Activated T-helper 1 cell treated with anti-CD3 and anti-CD28 coated beads, Interleukin-12 subunit alpha, Interleukin-12 subunit beta, Interleukin-2, Interleukin-4 antibody, amounts not matched to agents 30 ng/mL and 10 ng/mL and 1 ng/mL, durations not matched to agents 14 hours and 24 hours and 36 hours (primary cell): Measurements from ENCODE around the gene DNAH17. TPM values are rescaled to one million over a fixed set of nuclear protein-coding genes. Genes with fewer than 3 reads are reported as not detected.

Experiments
- DNase-seq: peaks from one replicate; pipeline ENCODE4 v3.0.0; 2021; ENCODE audit warnings: low spot score
- H3K27ac Mint-ChIP-seq: one replicate; pipeline ENCODE4 v1.8.0; 2021; ENCODE audit warnings: mild to moderate bottlenecking, mixed read lengths
- H3K27me3 Mint-ChIP-seq: one replicate; pipeline ENCODE4 v1.8.0; 2022; ENCODE audit warnings: mild to moderate bottlenecking, moderate library complexity, mixed read lengths; ENCODE audit not compliant: insufficient read depth
- H3K36me3 Mint-ChIP-seq: one replicate; pipeline ENCODE4 v1.8.0; 2021; ENCODE audit warnings: low read depth, mixed read lengths
- H3K4me1 Mint-ChIP-seq: one replicate; pipeline ENCODE4 v1.8.0; 2021; ENCODE audit warnings: low read depth, mixed read lengths
- H3K4me3 Mint-ChIP-seq: one replicate; pipeline ENCODE4 v1.8.0; 2021; ENCODE audit warnings: mild to moderate bottlenecking, moderate library complexity, mixed read lengths
- H3K9me3 Mint-ChIP-seq: one replicate; pipeline ENCODE4 v1.8.0; 2021; ENCODE audit warnings: mixed read lengths
- intact Hi-C: fragments of 100-400 bp; cut with micrococcal nuclease; formaldehyde crosslinking; loops from one replicate; pipeline ENCODE4 v1.15.1; 2024
- total RNA-seq: library from RNA; stranded (reverse); gene quantifications from 2 replicates; pipeline ENCODE4 v1.2.3, GENCODE V29; 2022

Gene DNAH17
- total RNA-seq, 1 donor from 2014 or later = 0.18 TPM

DNA sequence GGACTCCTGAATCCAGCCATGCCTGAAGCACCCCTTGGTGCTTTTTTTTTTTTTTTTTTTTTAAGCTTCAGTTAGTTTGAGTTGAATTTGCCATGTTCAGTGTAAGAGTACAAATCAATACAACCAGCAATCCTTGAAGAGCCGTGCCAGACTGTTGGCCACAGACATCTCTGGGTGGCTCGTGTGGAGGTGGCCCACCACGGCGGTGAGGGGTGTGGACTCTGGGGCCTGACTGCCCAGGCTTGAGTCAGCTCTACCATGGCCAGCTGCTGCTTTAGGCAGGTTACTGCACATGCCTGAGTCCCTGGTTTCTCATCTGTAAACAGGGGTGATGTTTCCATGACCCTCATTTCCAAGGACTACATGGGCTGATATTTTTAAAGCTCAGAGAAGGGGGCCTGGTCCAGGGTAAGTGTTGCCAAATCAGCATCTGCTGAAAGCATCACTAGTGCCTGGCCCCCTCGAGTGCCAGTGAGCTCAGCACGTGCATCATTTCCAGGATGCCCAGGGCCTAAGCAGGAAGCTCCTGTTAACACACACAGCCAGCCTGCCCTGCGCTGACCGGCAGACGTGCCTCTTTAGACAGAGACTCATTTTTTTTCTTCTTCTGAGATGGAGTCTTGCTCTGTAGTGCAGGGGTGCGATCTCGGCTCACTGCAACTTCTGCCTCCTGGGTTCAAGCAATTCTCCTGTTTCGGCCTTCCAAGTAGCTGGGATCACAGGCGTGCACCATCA, 90.1 kb downstream of the DNAH17 start:
- Mint-ChIP-seq H3K4me3 (no peak overlapping the region), H3K9me3 (no peaks in the 10 kb centered on the region), H3K4me1 (peaks cover 7% of the 10 kb centered on the region), H3K27me3 (peaks cover 5% of the 10 kb centered on the region), H3K27ac (no peak overlapping the region), H3K36me3 (no peaks in the 10 kb centered on the region)
- no peak for DNase-seq
- intact Hi-C loops = no loop called here

DNA sequence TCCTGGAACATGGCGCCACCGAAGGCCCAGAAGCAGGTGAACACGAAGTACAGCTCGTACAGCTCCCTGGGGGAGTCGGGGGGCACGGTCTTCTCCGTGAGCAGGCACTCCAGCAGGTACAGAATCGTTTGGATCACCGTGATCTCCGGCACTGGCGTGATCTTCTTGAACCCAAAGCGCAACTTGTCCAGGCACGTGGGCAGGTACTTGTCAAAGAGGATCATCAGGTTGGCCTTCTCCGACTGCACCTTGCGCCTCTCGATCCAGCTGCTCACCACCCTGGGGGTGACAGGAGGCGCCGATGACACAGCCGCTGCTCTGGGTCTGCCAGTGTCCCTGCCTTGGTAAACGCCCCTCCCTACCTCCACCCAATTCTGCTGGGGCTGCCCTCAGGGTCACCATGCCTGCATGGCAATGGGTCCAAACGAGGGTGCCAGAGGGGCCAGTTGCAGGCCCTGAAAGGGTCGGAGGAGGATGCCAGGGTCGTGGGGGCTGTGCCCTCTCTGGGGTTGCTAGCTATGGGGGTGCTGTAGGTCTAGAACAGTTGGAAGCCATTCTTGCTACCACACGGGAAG, 90.9 kb downstream of the DNAH17 start:
- no peaks in the 10 kb centered on the region for H3K9me3 Mint-ChIP-seq
- H3K27ac Mint-ChIP-seq = no peak overlapping the region
- no peak for DNase-seq
- intact Hi-C loops = no loop called here
- peaks cover 7% of the 10 kb centered on the region for H3K4me1 Mint-ChIP-seq
- H3K4me3 Mint-ChIP-seq = no peak overlapping the region
- no peaks in the 10 kb centered on the region for H3K36me3 Mint-ChIP-seq
- H3K27me3 Mint-ChIP-seq = peaks cover 5% of the 10 kb centered on the region

DNA sequence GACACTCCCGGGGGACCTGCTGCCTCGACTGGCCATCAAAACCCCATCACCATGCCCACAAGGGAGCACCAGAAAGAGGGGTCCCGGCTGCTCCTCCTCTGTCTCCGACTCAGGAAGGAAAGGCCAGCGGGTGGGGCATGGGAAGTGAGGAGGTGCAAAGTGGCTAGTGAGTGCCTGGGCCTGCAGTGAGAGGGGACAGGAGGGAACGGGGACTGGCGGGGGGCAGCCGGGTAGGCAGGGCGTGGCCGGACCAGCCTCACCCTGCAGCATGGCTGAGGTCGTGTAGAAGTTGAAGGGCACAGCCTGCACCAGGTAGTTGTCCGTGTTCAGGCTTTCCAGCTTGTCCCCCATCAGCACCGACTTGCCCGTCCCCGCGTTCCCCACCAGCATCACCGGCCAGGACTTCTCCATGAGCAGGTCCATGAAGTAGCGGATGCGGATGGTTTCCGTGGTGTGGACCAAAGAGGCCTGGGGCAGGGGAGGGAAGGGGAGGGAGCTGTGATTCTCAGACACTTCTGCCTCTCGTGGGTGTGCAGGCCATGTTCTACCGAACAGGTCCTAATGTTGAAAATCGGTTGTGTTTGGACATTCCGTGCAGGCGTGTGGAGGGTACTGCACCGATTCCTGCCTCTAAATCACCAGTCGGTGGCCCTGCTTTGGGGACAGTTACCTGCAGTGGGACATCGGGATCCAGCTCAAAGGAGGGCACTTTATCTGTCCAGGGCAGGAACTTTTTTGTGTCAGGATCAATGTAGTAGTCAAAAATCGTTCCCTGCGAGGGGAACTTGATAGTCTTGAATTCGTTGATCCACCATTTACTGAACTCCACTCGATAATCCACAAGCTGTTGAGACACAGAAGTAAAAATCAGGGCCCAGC, 91.7 kb downstream of the DNAH17 start:
- Mint-ChIP-seq H3K9me3 (no peaks in the 10 kb centered on the region), H3K27ac (no peak overlapping the region), H3K4me3 (no peak overlapping the region), H3K27me3 (peaks cover 5% of the 10 kb centered on the region), H3K36me3 (no peaks in the 10 kb centered on the region), H3K4me1 (peaks cover 7% of the 10 kb centered on the region)
- intact Hi-C loops = no loop called here
- DNase-seq = no peak

DNA sequence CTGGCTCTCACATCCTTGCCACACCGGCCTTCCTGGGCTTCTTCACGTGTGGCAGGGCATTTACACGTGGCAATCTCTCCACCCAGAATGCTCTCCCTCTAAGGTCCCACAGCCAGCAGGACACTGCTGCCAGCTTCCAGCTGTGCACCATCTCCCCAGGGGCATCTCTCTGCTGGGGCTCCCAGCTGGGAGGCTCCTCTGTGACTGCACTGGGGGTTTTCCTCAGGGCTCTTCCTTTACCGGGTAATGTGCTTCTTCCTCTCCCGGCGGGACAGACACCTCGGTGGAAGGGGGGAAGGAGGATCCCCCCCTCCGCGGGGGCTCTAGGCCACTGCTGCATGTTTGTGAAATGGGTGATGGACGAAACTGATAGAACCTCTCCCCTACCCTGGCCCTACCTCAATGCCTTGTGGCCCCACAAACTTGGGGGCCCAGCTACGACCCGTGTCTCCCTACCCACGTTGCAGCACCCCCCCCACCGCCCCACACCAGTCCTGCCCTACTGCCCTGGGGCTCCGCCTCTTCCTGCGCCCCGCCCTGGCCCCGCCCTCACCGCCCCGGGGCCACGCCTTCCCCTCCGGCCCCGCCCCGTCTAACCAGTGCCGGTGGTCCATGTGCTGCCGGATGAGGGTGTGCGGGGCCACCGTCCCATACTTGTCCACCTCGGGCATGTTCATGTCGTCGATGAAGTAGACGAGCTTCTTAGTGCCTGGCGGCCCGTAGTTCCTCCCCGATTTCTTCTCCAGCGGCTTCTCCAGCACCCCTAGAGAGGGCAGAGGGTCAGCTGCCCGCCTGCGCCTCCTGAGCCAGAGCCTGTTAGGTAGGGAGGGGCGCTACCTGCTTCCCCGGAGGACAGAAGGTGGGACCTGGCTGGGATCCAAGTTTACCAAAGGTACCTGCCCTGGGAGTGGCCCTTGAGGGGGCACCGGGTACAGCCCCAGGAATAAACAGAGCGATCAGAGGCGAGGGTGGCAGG, 92.6 kb downstream of the DNAH17 start:
- H3K36me3 Mint-ChIP-seq = no peaks in the 10 kb centered on the region
- intact Hi-C loops = no loop called here
- H3K9me3 Mint-ChIP-seq = no peaks in the 10 kb centered on the region
- H3K27me3 Mint-ChIP-seq = peaks cover 5% of the 10 kb centered on the region
- H3K27ac Mint-ChIP-seq = no peak overlapping the region
- H3K4me1 Mint-ChIP-seq = peaks cover 7% of the 10 kb centered on the region
- peak; percentile 58 for DNase-seq
- H3K4me3 Mint-ChIP-seq = peak overlapping the region; percentile 76

DNA sequence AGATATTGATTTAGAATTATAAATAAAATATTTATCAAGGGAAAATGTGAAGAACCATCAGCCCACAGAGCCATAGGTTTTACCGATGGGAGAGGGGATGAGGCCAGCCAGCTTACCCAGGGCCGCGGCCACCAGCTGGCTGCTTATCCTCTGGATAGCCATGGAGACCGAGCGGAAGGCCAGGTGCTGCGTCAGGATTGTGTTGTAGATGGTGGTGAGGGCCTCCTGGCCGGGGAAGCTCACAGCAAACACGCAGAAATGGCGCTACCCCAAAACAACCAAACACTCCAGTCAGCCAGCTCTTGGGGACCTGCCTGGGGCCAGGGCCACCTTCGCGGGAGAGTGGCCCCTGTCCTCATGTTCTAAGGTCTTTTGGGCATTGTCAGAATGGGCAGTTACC, 97.8 kb downstream of the DNAH17 start:
- no peaks in the 10 kb centered on the region for H3K9me3 Mint-ChIP-seq
- peaks cover 9% of the 10 kb centered on the region for H3K4me1 Mint-ChIP-seq
- intact Hi-C loops = no loop called here
- no peak overlapping the region for H3K27ac Mint-ChIP-seq
- no peak overlapping the region for H3K4me3 Mint-ChIP-seq
- H3K27me3 Mint-ChIP-seq = peaks cover 7% of the 10 kb centered on the region
- H3K36me3 Mint-ChIP-seq = no peaks in the 10 kb centered on the region
- no peak for DNase-seq

DNA sequence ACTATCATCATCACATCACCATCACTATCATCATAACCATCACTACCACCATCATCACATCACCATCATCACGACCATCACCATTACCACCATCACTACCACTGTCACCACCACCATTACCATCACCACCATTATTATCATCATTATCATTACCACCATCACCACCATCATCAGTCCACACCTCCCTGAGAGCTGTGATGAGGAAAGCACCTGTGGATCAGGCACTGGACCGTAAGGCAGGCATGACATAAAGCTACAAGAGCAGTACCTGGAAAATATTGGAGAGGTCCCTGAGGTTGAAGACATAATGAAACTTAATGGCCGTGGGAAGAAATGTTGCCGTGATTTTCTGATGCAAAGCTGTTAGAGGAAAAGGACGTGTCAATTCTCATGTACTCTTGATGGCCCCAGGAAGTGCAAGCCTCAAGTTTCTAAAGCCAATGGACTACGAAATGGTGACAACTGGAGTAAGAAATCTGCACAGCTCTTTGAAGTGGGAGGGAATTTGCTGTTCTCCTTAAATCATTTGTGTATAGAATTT, 98.4 kb downstream of the DNAH17 start:
- Mint-ChIP-seq H3K36me3 (no peaks in the 10 kb centered on the region), H3K4me1 (peaks cover 4% of the 10 kb centered on the region), H3K27me3 (peaks cover 7% of the 10 kb centered on the region), H3K4me3 (no peak overlapping the region), H3K9me3 (no peaks in the 10 kb centered on the region), H3K27ac (no peak overlapping the region)
- no peak for DNase-seq
- intact Hi-C loops = no loop called here

DNA sequence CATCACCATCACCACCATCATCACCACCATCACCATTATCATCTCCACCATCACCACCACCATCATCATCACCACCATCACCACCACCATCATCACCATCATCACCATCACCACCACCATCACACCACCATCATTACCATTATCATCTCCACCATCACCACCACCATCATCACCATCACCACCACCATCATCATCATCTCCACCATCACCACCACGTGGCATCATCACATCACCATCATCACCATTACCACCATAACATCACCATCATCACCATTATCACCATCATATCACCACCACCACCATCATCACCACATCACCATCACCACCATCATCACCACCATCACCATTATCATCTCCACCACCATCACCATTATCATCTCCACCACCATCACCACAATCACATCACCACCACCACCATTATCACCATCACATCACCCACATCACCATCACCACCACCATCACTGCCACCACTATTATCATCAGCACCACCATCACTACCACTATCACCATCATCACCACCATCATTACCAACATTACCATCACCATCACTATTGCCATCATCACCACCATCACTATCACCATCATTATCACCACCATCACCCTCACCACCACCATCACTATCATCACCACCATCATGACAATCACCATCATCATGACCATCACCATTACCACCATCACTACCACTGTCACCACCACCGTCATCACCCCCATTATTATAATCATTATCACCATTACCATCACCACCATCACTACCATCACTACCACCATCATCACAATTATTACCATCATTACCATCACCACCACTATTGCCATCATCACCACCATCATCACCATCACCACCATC, 99.1 kb downstream of the DNAH17 start:
- peaks cover 7% of the 10 kb centered on the region for H3K27me3 Mint-ChIP-seq
- H3K27ac Mint-ChIP-seq = no peak overlapping the region
- no peak for DNase-seq
- no peak overlapping the region for H3K4me3 Mint-ChIP-seq
- intact Hi-C loops = no loop called here
- peaks cover 4% of the 10 kb centered on the region for H3K4me1 Mint-ChIP-seq
- H3K9me3 Mint-ChIP-seq = no peaks in the 10 kb centered on the region
- no peaks in the 10 kb centered on the region for H3K36me3 Mint-ChIP-seq

DNA sequence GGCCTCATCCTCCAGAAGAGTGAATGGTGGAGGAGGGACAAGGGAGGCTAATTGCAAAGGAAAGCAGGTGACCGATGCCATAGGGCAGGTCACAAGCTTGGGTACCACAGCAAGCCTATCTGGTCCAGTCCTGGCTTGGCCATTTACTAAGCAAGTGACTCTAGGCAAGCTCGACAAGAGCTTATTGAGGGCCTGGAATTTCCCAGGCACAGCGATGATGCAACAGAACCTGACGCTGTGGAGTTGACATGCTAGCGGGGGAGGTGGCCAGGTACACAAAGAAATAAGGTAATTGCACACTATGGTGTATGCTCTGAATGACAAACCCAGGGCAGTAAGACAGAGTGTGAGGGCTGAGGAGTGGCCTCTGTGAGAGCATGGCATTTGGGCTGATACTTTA, 100.2 kb downstream of the DNAH17 start:
- Mint-ChIP-seq H3K4me3 (no peak overlapping the region), H3K27me3 (peaks cover 4% of the 10 kb centered on the region), H3K36me3 (no peaks in the 10 kb centered on the region), H3K27ac (no peak overlapping the region), H3K9me3 (no peaks in the 10 kb centered on the region), H3K4me1 (peaks cover 4% of the 10 kb centered on the region)
- no peak for DNase-seq
- intact Hi-C loops = no loop called here

DNA sequence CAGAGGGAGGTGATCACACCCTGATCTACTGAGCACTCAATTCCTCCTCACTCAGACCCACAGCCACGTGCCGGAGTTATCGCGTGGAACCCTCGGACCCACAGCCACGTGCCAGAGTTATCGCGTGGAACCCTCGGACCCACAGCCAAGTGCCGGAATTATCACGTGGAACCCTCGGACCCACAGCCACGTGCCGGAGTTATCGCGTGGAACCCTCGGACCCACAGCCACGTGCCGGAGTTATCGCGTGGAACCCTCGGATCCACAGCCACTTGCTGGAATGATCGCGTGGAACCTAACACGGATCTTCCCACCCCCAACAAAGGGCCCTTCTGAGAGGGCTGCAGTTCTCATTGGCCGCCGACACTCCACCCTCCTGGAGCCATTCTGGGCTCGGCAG, 101.0 kb downstream of the DNAH17 start:
- no peaks in the 10 kb centered on the region for H3K36me3 Mint-ChIP-seq
- no peak for DNase-seq
- peaks cover 4% of the 10 kb centered on the region for H3K4me1 Mint-ChIP-seq
- H3K27me3 Mint-ChIP-seq = peaks cover 10% of the 10 kb centered on the region
- intact Hi-C loops = no loop called here
- H3K9me3 Mint-ChIP-seq = no peaks in the 10 kb centered on the region
- H3K27ac Mint-ChIP-seq = no peak overlapping the region
- no peak overlapping the region for H3K4me3 Mint-ChIP-seq

DNA sequence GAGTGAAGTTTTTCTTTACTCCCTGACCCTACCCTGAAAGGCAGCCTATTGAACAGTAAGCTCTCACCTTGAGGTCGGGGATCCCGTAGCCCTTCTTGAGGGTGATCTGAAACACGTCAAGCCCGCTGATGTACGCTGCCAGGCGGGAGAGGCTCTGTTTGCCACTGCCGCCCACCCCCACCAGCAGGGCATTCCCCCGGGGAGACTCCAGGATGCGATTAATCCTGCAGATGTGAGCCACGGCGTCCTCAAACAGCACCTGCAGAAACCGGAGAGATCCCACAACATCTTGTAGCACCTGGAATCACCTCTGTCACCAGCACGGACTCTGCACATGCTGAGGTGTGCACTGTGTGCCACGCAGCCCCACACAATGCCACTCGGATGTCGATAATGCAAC, 102.0 kb downstream of the DNAH17 start:
- no peak for DNase-seq
- Mint-ChIP-seq H3K4me3 (no peak overlapping the region), H3K27ac (no peak overlapping the region), H3K27me3 (peaks cover 10% of the 10 kb centered on the region), H3K36me3 (no peaks in the 10 kb centered on the region), H3K4me1 (peaks cover 4% of the 10 kb centered on the region), H3K9me3 (no peaks in the 10 kb centered on the region)
- intact Hi-C loops = no loop called here

DNA sequence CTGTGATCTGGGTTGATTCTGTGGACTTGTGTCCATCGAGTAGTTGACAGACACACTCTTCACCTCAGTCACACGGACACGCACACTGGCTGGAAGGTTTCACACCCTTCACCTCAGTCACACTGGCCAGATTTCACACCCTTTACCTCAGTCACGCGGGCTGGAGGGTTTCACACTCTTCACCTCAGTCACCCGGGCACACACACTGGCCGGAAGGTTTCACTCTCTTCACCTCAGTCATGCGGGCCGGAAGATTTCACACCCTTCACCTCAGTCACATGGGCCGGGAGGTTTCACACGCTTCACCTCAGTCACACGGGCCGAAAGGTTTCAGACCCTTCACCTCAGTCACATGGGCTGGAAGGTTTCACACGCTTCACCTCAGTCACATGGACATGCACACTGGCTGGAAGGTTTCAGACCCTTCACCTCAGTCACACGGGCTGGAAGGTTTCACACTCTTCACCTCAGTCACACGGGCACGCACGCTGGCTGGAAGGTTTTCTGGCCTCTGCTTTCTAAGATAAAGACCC, 102.5 kb downstream of the DNAH17 start:
- Mint-ChIP-seq H3K4me3 (no peak overlapping the region), H3K36me3 (no peaks in the 10 kb centered on the region), H3K9me3 (no peaks in the 10 kb centered on the region), H3K27ac (no peak overlapping the region), H3K27me3 (peaks cover 10% of the 10 kb centered on the region), H3K4me1 (peaks cover 4% of the 10 kb centered on the region)
- DNase-seq = peak; percentile 14
- intact Hi-C loops = no loop called here
